ENCODE data around the gene GNLY.
A peak's percentile ranks its signal among the peaks of the same experiment; 100 is the strongest.

Gene GNLY

DNA sequence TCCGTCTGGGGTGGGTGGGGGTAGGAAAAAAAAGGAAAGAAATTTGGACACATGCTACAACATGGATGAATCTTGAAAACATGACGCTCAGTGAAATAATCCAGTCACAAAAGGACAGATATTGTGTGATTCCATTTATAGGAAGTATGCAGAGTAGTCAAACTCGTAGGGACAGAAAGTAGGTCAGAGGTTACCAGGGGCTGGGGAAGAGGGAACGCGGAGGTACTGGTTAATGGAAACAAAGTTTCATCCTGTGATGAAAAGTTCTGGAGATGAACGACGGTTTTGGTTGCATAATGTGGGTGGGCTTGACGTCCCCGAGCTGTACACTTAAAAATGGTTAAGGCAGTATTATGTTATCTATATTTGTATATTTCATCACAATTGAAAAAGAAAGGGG is 21.7 kb upstream of the GNLY start:
- Mint-ChIP-seq H3K4me3 (no peak overlapping the region), H3K4me1 (no peaks in the 10 kb centered on the region), H3K27ac (no peak overlapping the region), H3K36me3 (no peaks in the 10 kb centered on the region), H3K9me3 (no peaks in the 10 kb centered on the region)
- DNase-seq (ENCODE audit: low spot score in 2 of 2) (no peak), ATAC-seq (no peak)

DNA sequence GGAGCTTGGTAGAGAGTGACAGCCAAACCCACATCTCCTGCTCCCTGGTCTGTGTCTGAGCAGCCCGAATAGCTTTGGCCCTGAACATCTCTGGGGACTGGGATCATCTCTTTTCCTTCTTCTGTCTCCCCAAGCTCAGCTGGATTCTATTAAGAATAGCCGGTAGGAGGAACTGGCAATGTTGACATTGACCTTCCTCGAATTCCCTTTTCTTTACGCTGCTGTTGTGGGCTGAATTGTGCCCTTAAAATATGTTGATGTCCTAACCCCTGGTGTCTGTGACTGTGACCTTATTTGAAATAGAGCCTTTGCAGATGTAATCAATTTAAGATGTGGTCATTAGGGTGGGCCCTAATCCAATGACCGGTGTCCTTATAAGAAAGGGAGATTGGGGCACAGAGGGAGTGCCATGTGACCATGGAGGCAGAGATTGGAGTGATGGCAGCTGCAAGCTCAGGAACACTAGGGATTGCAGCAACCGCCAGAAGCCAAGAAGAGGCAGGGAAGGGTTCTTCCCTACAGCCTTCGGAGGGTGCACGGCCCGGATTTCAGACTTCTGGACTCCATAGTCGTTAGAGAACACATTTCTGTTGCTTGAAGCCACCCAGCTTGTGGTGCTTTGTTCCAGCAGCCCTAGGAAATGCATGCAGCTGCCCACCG is 20.3 kb upstream of the GNLY start:
- DNase-seq (ENCODE audit: low spot score in 2 of 2) = no peak
- Mint-ChIP-seq H3K4me1 (no peaks in the 10 kb centered on the region), H3K27ac (no peak overlapping the region), H3K9me3 (no peaks in the 10 kb centered on the region), H3K36me3 (no peaks in the 10 kb centered on the region), H3K4me3 (no peak overlapping the region)
- no peak for ATAC-seq

DNA sequence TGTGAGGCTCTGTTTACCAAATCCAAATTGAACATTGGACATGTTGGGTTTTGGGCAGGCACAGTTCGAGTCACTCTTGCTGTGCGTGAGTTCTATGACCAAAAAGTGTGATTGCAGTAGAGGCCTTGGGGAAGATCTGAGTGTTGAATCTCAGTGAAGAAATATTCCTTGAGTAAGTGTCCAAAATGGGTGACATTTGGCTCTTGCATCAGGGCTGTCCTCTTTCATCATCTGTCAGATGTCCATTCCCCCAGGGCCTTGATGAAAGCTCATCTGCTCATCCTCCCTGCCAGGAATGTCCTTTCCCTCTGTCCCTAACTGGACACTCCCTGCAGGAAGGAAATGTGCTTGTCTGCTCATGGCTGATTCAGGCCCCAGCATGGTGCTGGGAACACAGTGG is 19.7 kb upstream of the GNLY start:
- DNase-seq (ENCODE audit: low spot score in 2 of 2) (no peak), ATAC-seq (no peak)
- Mint-ChIP-seq H3K27ac (no peak overlapping the region), H3K36me3 (no peaks in the 10 kb centered on the region), H3K9me3 (no peaks in the 10 kb centered on the region), H3K4me3 (no peak overlapping the region), H3K4me1 (no peaks in the 10 kb centered on the region)

DNA sequence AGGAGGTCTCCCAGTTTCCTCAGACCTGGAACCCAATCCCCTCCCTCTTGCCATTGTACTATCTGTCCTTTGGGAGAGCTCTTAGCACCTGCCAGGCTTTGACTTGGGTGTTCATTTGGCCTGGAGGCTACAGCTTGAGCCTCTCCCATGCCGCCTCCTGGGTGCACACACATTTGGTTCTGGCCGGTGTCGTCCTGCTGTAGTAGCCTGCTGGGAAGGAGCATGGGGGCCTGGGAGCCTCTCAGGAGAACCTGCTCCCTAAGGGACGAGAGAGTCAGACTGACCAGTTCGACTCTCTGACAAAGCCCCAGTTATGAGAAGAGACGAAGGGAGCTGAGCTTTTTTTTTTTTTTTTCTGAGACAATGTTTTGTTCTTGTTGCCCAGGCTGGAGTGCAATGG is 18.7 kb upstream of the GNLY start:
- Mint-ChIP-seq H3K9me3 (no peaks in the 10 kb centered on the region), H3K4me3 (no peak overlapping the region), H3K36me3 (no peaks in the 10 kb centered on the region), H3K27ac (no peak overlapping the region), H3K4me1 (peaks cover 4% of the 10 kb centered on the region)
- ATAC-seq = no peak
- no peak for DNase-seq (ENCODE audit: low spot score in 2 of 2)

DNA sequence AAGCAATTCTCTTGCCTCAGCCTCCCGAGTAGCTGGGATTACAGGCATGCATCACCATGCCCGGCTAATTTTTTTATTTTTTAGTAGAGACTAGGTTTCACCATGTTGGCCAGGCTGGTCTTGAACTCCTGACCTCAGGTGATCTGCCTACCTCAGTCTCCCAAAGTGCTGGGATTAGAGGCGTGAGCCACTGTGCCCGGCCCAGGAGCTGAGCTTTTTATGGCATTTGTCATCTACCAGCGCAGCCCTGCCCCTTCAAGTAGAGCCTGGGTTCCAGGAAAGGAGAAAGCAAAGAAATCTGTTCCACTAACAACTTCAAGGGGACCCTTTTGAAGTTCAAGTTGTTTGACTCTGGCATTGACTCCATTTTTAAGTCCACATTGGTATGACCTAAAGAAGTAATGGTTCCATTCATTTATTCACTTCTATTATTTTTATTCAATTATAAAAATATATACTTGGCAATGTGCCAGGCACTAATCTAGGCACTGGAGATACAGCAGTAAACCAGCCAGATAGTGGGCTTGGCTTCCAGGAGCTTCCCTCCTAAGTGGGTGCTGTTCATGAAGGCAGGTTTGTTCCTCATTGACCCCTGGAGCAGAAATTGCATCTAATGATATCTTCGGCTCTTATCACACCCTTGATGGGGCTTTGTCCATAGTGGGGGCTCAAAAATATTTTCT is 18.2 kb upstream of the GNLY start:
- Mint-ChIP-seq H3K4me3 (no peak overlapping the region), H3K4me1 (peaks cover 10% of the 10 kb centered on the region), H3K27ac (no peak overlapping the region), H3K9me3 (no peaks in the 10 kb centered on the region), H3K36me3 (peaks cover 1% of the 10 kb centered on the region)
- DNase-seq (ENCODE audit: low spot score in 2 of 2) (no peak), ATAC-seq (no peak)

DNA sequence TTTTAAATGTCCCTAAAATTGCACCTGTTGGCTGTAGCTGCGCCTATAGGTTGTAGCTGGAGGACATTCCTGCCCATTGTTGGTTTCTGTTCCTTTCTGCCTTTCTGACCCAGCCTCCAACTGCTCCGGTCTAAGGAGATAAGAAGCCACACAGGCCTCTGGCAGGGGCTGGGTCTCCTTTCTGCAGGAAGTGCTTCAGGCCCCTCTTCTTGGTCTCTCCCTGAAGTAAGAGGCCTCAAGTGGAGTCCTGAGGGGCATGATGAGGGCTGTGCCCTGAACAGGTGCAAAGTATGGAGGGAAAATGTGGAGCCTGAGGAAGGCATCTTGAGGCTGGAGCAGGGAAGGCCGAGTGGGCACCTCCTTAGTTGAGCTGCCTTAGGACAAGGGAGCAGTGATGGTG is 15.8 kb upstream of the GNLY start:
- DNase-seq (ENCODE audit: low spot score in 2 of 2) (no peak), ATAC-seq (no peak)
- no peak overlapping the region for H3K4me3 Mint-ChIP-seq
- peak overlapping the region; percentile 9 for H3K27ac Mint-ChIP-seq
- no peaks in the 10 kb centered on the region for H3K9me3 Mint-ChIP-seq
- peaks cover 18% of the 10 kb centered on the region for H3K4me1 Mint-ChIP-seq
- peaks cover 9% of the 10 kb centered on the region for H3K36me3 Mint-ChIP-seq

DNA sequence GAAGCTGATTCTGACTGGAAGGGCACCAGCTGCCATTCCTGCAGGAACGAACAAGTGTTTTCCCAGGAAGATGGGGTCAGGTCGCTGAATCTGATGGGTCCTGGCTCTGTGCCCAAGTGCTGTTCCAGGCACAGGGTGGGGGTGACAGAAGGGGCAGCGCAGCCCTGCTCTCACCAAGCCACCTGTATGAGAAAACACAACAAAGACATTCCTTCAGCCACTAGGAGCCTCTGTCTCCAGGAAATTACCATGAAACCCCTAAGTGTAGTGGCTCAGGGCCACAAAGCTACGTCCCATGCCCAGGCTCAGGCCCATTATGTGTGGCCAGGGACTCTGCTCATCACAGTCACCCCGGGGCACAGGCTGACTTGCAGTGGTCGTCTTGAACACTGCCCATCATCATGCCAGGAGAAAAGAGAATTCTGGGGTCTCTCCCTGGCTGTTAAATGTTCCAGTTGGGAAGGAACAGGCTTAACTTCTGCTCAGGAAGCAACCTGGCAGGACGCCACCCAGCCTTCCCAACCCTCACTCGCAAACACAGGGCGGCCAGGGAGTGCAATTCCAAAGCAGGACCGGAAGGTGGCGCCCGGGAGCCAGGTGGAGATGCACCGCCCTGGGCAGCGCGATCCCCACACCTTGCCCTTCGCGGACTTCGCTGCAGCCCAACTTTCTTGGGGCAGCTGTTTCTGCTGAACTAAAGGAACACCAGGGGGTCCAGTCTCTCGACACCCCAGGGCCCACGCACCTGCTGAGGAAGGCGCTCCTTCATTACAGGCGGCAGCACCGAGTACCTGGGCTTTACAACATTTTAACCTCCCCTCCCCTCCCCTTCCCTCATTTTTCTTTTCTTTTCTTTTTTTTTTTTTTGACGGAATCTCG is 15.1 kb upstream of the GNLY start:
- H3K27ac Mint-ChIP-seq = peak overlapping the region; percentile 9
- H3K36me3 Mint-ChIP-seq = peaks cover 9% of the 10 kb centered on the region
- H3K4me3 Mint-ChIP-seq = peak overlapping the region; percentile 25
- H3K4me1 Mint-ChIP-seq = peaks cover 18% of the 10 kb centered on the region
- H3K9me3 Mint-ChIP-seq = no peaks in the 10 kb centered on the region
- ATAC-seq (peak; percentile 83), DNase-seq (ENCODE audit: low spot score in 2 of 2) (peak; percentile 83 to 89)

DNA sequence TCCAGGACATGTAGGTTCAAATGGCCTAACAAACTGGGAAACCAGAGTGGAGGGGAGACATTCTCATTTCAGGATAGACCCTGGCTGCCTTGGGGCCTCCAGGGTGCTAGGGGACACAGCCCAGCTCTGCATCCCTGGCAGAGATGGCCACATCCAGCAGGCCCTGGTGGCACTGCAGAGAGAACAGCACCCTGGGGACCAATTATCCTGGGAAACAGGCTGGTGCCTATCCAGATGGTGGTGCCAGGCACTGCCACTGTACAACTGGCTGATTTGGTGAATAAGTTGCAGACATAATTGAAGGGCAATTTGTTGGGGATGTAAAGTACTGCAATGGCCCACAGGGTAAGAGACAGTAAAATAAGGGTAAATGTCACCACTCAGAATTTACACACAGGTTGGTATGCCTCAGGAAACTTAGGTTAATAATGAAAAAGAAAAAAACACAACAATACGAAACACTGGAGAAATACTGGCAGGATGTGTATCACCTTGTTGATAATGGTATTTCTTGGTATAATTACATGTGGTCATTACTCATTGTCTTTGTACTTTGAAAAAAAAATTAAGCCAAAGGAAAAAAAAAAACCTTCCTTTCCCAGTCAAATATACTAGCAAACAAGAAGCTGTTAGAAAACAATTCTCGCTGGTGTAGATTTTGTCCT is 13.3 kb upstream of the GNLY start:
- Mint-ChIP-seq H3K27ac (peak overlapping the region; percentile 95), H3K36me3 (peaks cover 9% of the 10 kb centered on the region), H3K9me3 (no peaks in the 10 kb centered on the region), H3K4me1 (peaks cover 18% of the 10 kb centered on the region), H3K4me3 (no peak overlapping the region)
- peak; percentile 76 for ATAC-seq
- no peak for DNase-seq (ENCODE audit: low spot score in 2 of 2)

DNA sequence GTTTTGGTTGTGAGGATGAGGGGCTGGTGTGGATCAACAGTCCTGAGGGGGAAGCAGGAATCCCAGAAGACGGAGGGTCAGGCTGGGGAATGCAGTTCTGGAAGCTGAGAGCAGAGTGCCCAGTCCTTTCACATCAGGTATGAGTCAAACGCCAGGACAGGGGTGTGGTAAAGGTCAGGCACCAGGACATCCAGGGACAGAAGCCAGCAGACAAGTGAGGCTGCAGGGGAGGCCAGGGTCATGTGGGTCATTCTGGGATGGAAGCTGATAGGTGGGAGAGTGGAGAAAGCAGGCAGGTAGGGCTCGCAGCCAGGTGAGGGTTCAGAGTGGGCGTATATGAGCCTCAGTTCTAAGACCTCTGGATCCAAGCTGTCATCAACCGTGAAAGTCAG is 12.8 kb upstream of the GNLY start:
- no peak for ATAC-seq

DNA sequence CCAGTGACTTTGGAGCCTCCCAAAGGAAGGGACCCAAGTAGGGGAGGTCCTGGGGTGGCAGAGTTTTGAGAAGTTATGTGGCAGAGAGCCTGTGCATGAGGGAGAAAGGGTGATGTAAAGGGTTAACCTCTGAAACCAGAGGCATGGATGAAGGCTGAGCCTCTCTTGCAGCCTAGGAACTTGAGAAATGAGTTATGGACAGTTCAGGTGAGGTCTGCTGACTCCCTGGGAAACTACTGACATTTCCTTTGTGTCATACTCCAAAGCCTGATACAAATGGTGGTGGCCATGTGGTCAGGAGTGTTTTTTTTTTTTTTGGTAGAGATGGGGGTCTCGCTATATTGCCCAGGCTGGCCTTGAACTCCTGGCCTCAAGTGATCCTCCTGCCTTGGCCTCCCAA is 12.4 kb upstream of the GNLY start:
- H3K27ac Mint-ChIP-seq = peak overlapping the region; percentile 95

More for the DNA sequence above, 12.8 kb upstream of the GNLY start:
- Mint-ChIP-seq H3K27ac (peak overlapping the region; percentile 95), H3K4me3 (no peak overlapping the region), H3K9me3 (no peaks in the 10 kb centered on the region), H3K4me1 (peaks cover 18% of the 10 kb centered on the region), H3K36me3 (peaks cover 9% of the 10 kb centered on the region)
- no peak for DNase-seq (ENCODE audit: low spot score in 2 of 2)

DNA sequence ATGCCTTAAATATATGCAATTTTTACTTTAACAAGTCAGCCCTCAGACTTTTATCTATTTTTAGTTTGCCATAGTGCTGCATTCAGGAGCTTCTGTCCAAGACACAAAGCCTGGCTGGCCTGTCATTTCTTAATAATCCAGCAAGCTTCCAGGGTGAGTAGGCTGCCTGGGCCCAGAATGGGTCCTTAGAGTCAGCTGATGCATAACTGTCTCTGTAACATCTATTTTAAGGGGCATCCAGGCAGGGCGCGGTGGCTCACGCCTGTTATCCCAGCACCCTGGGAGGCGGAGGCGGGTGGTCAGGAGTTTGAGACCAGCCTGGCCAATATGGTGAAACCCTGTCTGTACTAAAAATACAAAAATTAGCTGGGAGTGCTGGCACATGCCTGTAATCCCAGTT is 11.8 kb upstream of the GNLY start:
- no peak overlapping the region for H3K4me3 Mint-ChIP-seq

More for the DNA sequence above, 12.4 kb upstream of the GNLY start:
- H3K4me1 Mint-ChIP-seq = peaks cover 18% of the 10 kb centered on the region
- DNase-seq (ENCODE audit: low spot score in 2 of 2) (no peak), ATAC-seq (no peak)
- H3K4me3 Mint-ChIP-seq = no peak overlapping the region
- peaks cover 9% of the 10 kb centered on the region for H3K36me3 Mint-ChIP-seq
- H3K9me3 Mint-ChIP-seq = no peaks in the 10 kb centered on the region

DNA sequence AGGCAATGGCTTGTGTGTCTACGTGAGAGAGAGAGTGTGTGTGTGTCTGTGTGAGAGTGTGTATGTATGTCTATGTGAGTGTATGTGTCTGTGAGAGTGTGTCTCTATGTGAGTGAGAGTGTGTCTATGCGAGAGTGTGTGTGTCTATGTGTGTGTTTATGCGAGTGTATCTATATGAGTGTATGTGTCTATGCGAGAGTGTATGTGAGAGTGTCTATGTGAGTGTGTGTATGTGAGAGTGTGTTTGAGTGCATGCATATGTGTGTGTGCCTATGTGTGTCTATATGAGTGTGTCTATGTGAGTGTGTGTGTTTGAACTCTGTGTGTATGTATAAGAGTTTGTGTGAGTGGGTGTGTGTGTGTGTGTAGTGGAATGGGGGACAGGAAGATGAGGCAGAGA is 9.8 kb upstream of the GNLY start:
- H3K27ac Mint-ChIP-seq = no peak overlapping the region
- H3K36me3 Mint-ChIP-seq = peaks cover 9% of the 10 kb centered on the region
- peaks cover 18% of the 10 kb centered on the region for H3K4me1 Mint-ChIP-seq
- DNase-seq (ENCODE audit: low spot score in 2 of 2) (no peak), ATAC-seq (peak; percentile 25)
- H3K9me3 Mint-ChIP-seq = no peaks in the 10 kb centered on the region
- no peak overlapping the region for H3K4me3 Mint-ChIP-seq

More for the DNA sequence above, 11.8 kb upstream of the GNLY start:
- Mint-ChIP-seq H3K36me3 (peaks cover 9% of the 10 kb centered on the region), H3K4me1 (peaks cover 18% of the 10 kb centered on the region), H3K27ac (no peak overlapping the region), H3K9me3 (no peaks in the 10 kb centered on the region)
- ATAC-seq (no peak), DNase-seq (ENCODE audit: low spot score in 2 of 2) (no peak)

DNA sequence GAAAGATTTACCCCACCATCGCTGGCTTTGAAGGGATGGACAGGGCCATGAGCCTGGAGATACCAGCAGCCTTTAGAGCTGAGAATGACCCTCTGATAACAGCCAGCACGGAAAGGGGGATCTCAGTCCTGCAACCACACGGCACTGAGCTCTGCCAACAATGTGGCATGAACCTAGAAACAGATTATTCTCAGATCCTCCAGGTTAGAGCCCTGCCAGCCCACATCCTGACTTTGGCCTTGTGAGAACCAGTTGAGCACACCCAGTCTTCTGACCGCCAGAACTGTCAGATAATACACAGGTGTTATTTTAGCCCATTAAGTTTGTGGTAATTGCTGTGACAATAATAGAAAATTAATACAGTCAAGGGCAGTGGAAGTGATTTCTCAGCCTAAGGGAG is 9.4 kb upstream of the GNLY start:
- peak; percentile 45 for ATAC-seq
- H3K4me3 Mint-ChIP-seq = no peak overlapping the region
- no peak for DNase-seq (ENCODE audit: low spot score in 2 of 2)
- peaks cover 9% of the 10 kb centered on the region for H3K36me3 Mint-ChIP-seq
- no peak overlapping the region for H3K27ac Mint-ChIP-seq
- no peaks in the 10 kb centered on the region for H3K9me3 Mint-ChIP-seq
- peaks cover 18% of the 10 kb centered on the region for H3K4me1 Mint-ChIP-seq

DNA sequence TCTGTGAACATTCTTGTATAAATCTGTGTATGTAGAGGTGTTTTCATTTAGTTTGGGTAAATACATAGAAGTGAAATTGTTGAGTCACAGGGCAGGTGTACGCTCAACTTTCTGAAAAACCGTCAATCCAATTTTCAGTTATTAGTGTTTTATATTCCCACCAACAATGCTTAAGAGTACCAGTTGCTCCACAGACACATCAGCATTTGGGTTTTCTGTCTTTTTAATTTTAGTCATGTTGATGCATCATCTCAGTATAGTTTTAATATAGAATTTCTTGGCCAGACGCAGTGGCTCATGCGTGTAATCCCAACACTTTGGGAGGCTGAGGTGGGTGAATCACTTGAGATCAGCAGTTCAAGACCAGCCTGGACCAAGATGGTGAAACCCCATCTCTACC is 3.2 kb upstream of the GNLY start:
- Mint-ChIP-seq H3K9me3 (no peaks in the 10 kb centered on the region), H3K4me3 (peak overlapping the region; percentile 76), H3K36me3 (peaks cover 46% of the 10 kb centered on the region), H3K4me1 (peaks cover 35% of the 10 kb centered on the region), H3K27ac (peak overlapping the region; percentile 91)
- ATAC-seq = peak; percentile 52
- DNase-seq (ENCODE audit: low spot score in 2 of 2) = no peak

DNA sequence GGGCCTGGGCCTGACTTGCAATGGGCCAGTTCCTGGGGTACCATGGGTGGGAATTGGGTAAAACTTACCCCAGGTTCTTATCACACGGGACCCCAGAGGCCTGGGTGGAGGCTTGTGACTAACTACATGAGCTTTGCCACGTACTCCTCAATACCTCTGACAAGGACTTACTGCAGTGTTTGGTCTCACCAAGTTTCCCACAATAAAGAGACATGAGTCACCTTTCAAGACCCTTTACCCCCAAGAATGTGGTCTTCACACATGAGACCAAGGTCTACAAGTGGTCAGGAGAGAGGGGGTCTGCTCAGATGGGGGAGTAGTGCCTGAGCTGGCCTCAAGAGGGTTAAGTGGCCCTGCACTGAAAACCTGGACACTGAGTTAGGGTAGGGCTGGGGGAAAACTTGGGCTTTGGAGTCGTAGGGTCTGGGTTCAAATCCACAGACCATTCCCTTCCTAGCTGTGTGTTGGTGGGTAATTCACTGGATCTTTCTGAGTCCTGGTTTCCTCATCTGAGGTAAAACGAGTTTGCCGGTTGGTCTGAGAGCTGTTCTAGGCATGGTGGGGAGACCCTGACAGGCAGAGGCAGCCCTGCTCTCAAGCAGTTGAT is 2.0 kb upstream of the GNLY start:
- H3K9me3 Mint-ChIP-seq = no peaks in the 10 kb centered on the region
- H3K4me3 Mint-ChIP-seq = peak overlapping the region; percentile 76
- DNase-seq (ENCODE audit: low spot score in 2 of 2) (no peak), ATAC-seq (peak; percentile 63)
- H3K36me3 Mint-ChIP-seq = peaks cover 58% of the 10 kb centered on the region
- peaks cover 42% of the 10 kb centered on the region for H3K4me1 Mint-ChIP-seq
- peak overlapping the region; percentile 91 for H3K27ac Mint-ChIP-seq

All from stimulated activated effector memory CD8-positive, alpha-beta T cell treated with anti-CD3 and anti-CD28 coated beads, Interleukin-12 subunit alpha, Interleukin-12 subunit beta, amount 100 ng/mL, for 72 hours (primary cell).